OCI-LY3 (cell line): ENCODE data around the gene CPA2.

Source experiments
- CTCF ChIP-seq: fragments of 200-600, 300-600 bp; sonication (generic); IDR thresholded peaks from 2 replicates; pipeline ENCODE4 v1.5.1; 2014; ENCODE audit warnings: antibody characterized with exemption, low read length, low read depth
- EZH2phosphoT487 ChIP-seq: fragments of 200-600 bp; shearing (Covaris generic); IDR thresholded peaks from 2 replicates; pipeline ENCODE4 v1.6.1; 2018; ENCODE audit warnings: antibody characterized with exemption, mixed run types, low read depth

- no peak for TF ChIP-seq CTCF
- TF ChIP-seq EZH2phosphoT487, result no peak
Observed at GRCh38 chr7:130221746-130222145, 44.9 kb upstream of the CPA2 start.
